IPS-11a (cell line): ENCODE data around the gene SPTBN4.
"Not testable (repeated sequence)": the region's sequence is repeated elsewhere in the genome, so short reads cannot be mapped to it uniquely, and the experiment has no call there.

Experiments
- H3K4me3 ChIP-seq: one replicate; pipeline ENCODE4 v1.5.1; 2013; ENCODE audit warnings: low read depth, low read length, control low read depth

SPTBN4 gene

DNA sequence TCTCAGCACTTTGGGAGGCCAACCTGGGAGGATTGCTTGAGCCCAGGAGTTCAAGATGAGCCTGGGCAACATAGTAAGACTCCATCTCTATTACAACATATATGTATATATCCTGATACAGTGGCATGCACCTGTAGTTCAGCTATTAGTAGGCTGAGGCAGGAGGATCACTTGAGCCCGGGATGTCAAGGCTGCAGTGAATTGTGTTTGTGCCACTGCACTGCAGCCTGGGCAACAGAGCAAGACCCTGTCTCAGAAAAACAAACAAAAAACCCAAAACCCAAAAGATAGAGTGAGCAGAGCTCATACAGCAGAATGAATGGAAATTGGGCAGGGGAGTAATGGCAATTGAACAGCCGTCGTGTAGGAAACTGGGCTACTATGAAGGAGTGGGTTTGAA is 92.6 kb downstream of the SPTBN4 start:
- H3K4me3 ChIP-seq: no peak overlapping the region

DNA sequence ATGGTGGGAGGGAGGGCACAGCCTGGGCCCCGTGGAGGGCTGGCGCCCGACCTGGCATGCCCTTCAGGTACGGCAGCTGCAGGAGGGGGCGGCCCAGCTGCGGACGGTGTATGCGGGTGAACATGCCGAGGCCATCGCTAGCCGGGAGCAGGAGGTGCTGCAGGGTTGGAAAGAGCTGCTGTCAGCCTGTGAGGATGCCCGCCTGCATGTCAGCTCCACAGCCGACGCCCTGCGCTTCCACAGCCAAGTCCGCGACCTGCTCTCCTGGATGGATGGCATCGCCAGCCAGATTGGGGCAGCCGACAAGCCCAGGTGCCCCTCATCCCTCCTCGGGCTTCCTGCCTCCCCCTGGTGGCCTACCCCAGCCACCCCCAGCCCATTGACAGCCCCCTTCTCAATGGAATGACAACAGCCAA is 93.3 kb downstream of the SPTBN4 start:
- H3K4me3 ChIP-seq: no peak overlapping the region

DNA sequence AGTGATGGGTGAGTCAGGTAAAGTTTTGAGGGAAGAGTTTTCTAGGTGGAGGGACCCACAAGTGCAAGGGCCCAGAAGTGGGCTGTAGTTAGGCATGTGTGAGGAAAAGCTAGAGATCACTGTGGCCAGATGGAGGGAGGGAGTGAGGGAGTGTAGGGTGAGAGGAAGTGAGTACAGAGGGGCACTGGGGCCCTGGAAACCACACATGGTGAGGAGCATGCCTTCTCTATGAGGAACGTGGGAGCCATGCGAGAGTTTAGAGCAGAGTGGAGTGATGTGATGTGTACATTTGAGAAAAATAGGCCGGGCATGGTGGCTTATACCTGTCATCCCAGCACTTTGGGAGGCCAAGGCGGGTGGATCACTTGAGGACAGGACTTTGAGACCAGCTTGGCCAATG is 95.1 kb downstream of the SPTBN4 start:
- H3K4me3 ChIP-seq: no peak overlapping the region

DNA sequence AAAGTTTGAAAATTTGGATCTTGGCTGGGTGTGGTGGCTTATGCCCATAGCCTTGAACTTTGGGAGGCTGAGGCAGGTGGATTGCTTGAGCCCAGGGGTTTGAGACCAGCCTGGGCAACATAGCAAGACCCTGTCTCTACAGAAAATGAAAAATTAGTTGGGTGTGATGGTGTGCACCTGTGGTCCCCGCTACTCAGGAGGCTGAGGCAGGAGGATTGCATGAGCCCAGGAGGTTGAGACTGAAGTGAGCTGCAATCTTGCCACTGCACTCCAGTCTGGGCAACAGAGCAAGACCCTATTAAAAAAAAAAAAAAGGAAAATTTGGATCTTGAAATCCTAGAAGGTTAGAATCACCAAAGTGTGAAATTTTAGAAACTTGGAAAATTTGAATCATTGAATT is 97.7 kb downstream of the SPTBN4 start:
- not testable (repeated sequence) for H3K4me3 ChIP-seq

DNA sequence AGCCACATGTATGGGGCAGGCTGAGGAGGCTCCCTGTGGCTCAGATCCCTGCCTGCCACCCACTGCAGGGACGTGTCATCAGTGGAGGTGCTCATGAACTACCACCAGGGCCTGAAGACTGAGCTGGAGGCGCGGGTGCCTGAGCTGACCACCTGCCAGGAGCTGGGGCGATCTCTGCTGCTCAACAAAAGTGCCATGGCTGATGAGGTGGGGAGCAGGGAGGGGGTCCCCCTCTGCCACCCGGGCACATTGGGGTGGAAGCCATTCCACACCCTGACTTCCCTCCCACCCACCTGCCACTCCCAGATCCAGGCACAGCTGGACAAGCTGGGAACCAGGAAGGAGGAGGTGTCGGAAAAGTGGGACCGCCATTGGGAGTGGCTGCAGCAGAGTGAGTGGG is 98.6 kb downstream of the SPTBN4 start:
- H3K4me3 ChIP-seq: no peak overlapping the region

DNA sequence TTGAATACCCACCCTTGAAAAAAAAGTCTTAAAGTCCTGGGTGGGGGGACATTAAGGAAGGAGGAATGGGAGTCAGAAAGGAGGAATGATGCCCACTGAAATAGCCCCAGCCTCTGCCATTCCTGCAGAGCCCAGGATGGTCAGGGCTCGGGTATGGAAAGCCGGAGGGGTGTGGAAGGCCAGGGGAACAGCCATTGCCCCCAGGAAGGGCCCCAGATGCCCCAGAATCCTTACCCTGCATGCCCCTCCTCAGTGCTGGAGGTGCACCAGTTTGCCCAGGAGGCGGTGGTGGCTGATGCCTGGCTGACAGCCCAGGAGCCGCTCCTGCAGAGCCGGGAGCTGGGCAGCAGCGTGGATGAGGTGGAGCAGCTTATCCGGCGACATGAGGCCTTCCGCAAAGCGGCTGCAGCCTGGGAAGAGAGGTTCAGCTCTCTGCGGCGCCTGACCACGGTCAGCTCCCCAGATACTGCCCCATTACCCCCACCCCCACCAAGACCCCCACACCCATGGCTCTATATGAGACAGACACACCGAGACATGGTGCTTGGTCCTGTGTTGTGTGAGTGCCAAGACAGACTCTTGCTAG is 99.2 kb downstream of the SPTBN4 start:
- H3K4me3 ChIP-seq: no peak overlapping the region

DNA sequence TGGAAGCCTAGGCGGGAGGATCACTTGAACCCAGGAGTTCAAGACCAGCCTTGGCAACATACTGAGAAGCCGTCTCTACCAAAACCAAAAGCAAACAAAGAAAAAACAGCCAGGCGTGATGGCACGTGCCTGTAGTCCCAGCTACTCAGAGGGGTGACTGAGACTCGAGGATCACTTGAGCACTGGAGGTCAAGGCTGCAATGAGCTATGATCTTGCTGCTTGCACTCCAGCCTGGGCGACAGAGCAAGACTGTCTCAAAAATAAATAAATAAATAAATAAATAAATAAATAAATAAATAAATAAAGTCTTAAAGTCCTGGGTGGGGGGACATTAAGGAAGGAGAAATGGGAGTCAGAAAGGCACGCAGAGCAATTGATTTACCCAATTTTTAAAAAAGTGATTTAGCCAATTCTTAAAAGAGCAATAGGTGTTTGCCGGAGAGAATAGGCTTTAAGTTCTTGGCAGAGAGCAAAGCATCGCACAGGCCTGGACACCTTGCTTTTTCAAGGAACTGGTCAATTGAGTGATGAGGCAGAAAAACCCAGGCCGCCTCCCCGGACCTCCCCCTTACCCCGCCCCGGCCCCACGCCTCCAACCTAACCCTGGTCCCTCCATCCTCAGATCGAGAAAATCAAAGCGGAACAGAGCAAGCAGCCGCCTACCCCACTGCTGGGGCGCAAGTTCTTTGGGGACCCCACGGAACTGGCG is 100.4 kb downstream of the SPTBN4 start:
- H3K4me3 ChIP-seq: no peak overlapping the region

DNA sequence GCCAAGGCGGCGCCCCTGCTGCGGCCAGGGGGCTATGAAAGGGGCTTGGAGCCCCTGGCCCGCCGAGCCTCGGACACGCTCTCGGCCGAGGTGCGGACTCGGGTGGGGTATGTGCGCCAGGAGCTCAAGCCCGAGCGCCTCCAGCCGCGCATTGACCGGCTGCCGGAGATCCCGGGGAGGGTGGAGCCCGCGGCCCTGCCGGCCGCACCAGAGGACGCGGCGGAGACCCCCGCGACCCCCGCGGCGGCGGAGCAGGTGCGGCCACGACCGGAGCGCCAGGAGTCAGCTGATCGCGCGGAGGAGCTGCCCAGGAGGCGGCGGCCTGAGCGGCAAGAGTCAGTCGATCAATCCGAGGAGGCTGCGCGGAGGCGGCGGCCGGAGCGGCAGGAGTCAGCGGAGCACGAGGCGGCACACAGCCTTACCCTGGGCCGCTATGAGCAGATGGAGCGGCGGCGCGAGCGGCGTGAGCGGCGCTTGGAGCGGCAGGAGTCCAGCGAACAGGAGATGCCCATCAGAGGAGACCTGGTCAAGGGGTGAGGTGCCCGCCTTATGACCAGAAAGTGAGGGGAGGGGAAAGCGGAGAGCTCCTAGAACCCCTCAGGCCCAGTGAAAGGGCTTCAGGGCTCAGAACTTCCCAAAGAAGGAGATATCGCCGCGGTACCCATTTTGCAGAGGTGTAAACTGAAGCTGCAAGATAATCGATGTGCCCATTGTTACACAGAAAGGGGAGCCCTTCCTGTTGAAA is 101.1 kb downstream of the SPTBN4 start:
- no peak overlapping the region for H3K4me3 ChIP-seq

DNA sequence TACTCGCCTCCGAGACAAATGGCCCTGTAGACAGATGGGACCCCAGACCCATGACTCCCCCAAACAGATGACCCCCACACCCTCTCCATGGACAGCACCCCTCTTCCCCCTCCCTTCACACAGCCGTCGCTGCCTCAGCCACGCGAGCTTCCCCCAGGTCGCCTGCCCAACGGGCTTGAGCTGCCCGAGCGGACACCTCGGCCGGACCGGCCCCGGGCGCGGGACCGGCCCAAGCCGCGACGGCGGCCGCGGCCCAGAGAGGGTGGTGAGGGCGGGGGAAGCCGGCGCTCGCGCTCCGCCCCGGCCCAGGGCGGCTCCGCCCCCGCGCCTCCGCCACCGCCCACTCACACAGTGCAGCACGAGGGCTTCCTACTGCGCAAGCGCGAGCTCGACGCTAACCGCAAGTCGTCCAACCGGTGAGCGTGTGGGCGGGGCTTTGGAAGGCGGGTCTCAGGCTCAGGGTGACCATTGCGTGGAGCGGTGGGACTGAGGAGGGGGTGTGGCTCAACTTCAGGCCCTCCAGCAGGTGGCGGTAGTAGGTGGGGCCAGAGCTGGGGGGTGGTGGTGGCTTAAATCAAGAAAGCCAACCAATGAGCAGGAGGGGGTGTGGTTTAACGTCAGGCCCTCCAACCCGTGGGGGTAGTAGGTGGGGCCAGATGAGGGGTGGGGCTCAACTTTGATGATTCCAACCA is 103.7 kb downstream of the SPTBN4 start:
- peak overlapping the region; percentile 21 for H3K4me3 ChIP-seq

DNA sequence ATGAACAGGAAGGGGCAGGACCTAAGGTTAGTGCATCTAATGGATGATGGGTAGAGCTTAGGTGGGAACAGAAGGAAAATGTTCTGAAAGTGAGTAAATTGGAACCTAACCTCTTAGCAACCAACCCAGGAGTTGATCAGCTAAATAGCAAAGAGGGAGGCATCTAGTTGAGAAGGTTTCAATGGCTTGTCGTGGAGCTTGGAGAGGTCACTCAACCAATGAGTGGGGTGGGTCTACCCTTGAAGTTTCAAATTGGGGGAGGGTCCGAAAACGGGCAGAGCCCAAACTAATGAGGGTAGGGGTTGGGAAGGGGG is 104.2 kb downstream of the SPTBN4 start:
- H3K4me3 ChIP-seq: no peak overlapping the region

DNA sequence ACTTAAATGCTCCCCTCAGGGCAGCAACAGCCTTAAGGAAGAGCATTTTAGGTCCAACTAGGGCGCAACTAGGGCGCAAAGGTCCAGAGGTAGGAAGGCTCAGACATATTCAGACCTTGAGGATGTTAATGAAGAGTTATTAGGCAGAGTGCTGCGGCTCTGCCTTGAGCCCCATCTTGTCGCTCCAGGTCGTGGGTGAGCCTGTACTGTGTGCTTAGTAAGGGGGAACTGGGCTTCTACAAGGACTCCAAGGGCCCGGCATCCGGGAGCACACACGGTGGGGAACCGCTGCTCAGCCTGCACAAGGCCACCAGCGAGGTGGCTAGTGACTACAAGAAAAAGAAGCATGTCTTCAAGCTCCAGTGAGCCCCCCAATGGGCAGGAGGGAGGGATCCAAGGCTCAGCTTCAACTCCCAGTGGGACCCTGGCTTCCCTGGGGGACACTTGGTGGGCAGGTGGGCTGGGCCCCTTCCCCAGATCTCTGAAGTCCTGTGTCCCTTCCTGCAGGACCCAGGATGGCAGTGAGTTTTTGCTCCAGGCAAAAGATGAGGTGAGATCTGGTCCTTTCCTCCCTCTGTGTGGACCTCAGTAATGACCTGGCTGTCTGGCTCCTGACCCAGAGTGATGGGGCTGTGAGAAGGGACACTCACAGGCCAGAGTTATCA is 105.2 kb downstream of the SPTBN4 start:
- no peak overlapping the region for H3K4me3 ChIP-seq

DNA sequence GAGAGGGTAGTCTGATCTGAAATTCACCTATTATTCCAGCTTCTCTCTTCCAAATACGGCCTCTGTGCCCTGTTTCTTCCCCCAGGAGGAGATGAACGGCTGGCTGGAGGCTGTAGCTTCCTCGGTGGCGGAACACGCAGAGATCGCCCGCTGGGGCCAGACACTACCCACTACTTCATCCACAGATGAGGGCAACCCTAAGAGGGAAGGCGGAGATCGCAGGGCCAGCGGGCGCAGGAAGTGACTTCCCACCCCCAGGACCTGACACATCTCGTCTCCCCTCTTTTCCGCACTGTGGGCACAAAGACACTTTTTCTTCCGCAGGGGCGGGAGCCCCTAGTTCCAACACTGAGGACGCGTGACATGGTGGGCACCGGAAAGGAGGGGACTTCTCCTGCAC is 108.5 kb downstream of the SPTBN4 start:
- H3K4me3 ChIP-seq: peak overlapping the region; percentile 36

DNA sequence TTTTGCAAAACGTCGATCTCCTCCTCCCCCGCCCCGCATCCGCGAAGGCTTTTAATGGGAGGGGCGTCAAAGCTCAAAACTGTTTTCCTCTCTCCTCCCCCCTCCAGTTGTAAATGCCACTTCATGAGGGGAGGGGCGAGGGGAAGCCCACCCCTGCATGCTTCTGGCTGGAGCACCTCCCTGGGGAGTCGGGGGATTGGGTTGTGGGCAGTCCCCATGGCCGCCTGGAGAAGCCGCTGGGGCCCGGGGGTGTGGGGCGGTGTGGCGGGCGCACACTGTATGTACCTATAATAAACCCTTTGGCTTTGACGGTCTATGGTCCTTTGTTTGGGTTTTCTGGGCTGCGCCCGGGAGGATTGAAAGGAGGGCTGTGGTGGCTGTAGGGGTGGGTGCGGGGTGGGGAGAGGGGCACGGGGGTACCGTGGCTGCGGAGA is 109.4 kb downstream of the SPTBN4 start:
- H3K4me3 ChIP-seq: peak overlapping the region; percentile 74

DNA sequence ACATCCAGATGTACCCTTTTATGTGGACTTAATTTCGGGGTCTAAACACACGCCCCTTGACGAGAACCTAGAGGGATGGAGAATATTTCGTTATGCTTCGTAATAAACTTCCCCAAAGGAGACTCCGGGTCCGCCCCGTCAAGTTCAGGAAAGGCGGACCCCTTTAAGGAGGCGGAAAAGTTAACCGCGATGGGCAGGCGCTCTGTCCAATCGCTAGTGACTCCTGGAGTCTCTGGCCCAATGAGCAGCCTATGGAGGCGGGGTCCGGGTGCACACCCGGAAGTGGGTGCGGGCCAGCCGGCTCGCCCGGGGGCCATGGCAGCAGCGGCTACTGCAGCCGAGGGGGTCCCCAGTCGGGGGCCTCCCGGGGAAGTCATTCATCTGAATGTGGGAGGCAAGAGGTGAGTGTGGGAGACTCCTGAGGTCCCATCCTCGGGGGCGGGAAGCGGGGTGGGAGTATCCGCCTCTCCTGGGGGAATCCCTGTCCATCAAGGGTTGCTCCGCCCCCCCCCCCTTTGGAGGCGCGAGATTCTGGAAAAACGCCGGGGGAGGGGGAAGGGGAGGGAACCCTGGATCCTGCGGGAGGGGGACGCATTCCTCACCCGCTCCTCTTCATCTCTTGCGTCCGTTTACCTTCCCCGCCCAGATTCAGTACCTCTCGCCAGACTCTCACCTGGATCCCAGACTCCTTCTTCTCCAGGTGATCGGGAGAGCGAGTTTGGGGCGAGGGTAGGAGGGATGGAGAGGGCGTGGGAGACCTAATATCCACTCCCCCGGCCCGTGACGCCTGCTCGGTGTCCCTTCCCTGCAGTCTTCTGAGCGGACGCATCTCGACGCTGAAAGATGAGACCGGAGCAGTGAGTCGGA is 110.0 kb downstream of the SPTBN4 start, which contains the start of gene SHKBP1:
TSS of gene SHKBP1 (plus strand) at position 289 of the 867 bp plus-strand sequence. CDS start at position 316, 27 bp downstream.
- peak within 1 kb of the TSS; percentile 74 for H3K4me3 ChIP-seq

DNA sequence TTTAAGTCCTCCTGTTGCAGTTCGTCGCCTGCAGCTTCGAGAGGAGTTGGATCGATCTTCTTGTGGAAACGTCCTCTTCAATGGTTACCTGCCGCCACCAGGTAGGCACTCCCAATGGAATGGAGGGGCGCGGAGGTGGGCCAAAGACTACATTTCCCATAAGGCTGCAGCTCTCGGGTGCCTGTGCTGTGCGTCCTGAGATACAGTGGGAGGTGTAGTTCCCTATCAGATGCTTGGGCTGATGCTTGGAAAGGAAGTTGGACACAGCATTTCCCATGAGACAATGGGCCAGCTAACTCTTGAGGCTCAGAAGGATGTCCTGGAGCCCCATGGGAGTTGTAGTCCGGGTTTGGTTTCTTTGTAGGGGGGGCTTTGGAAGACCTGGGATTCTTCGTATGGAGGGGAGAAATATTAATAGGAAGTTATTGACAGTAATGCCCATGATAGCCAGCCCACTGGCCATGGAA is 111.7 kb downstream of the SPTBN4 start:
- no peak overlapping the region for H3K4me3 ChIP-seq

DNA sequence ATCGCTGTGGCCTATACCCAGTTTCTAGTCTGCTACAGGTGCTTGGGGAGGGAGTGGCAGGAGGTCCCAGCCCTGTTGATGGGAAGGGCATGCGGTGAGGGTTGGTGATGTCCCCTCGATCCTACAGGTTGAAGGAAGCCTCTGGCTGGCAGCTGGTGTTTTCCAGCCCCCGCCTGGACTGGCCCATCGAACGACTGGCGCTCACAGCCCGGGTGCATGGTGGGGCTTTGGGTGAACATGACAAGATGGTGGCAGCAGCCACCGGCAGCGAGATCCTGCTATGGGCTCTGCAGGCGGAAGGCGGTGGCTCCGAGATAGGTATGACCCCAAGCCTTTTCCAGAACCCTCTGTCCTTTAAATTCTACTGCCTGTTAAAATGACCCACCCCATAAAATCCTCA is 113.8 kb downstream of the SPTBN4 start:
- no peak overlapping the region for H3K4me3 ChIP-seq

DNA sequence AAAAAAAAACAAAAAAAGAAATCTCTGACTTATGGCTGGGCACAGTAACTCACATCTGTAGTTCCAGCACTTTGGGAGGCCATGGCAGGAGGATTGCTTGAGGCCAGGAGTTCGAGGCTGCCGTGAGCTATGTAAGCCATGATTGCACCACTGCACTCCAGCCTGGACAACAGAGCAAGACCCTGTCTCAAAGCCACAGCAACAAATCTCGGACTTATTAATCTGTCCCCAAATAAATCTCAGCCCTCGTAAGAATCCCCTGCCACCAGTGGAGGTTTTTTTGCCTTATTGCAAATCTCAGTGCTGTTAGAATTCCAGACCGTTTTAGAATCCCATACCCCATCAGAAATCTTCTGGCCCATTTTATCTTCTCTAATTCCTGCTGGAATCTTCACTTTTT is 114.7 kb downstream of the SPTBN4 start:
- no peak overlapping the region for H3K4me3 ChIP-seq

DNA sequence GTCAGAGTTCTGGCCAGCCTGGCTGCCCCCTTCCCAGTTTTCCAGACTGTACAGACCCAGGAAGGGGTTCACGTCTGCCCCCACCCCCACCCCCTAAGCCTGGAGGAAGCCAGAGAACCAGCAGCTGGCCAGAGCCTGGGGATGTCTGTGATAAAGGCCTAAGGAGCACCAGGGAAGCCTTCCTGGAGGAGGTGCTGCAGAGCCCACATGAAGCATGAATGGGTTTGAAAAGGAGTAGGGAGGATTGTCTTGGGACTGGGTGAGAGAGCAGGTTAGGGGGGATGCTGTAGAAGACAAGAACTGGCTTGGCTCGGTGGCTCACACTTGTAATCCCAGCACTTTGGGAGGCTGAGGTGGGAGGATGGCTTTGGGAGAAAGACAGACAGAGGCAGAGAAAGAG is 115.7 kb downstream of the SPTBN4 start:
- no peak overlapping the region for H3K4me3 ChIP-seq

DNA sequence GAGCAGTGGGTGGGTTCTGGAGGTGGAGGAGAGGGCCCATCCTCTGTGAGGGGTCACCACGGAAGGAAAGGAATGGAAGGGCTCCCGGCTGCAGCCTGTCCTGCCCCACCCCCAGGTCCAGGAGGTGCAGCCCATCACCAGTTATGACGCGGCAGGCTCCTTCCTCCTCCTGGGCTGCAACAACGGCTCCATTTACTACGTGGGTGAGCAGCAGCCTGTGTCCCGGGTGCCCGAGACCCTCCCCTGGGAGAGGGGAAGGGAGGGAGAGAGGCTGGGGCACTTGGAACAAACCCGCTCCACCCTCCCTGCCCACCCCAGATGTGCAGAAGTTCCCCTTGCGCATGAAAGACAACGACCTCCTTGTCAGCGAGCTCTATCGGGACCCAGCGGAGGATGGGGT is 116.5 kb downstream of the SPTBN4 start:
- H3K4me3 ChIP-seq: no peak overlapping the region

DNA sequence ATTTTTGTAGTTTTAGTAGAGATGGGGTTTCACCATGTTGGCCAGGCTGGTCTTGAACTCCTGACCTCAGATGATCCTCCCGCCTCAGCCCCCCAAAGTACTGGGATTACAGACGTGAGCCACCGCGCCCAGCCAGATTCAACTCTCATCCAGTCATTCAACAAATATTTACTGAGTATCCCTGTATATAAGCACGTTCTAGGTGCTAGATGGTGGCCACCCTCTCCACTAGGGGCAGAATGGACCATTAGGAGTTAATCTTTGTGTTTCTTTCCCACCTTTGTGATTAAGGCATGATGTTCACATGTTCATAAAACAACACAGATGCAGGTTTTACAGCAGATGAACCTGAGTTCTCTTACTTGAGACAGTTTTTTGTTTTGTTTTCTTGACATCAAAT is 117.2 kb downstream of the SPTBN4 start:
- H3K4me3 ChIP-seq: no peak overlapping the region
